ENCODE measurements around the gene KCNN2. TPM values are rescaled to one million over a fixed set of nuclear protein-coding genes. Genes with fewer than 3 reads are reported as not detected.

The KCNN2 gene
- total RNA-seq, 4 donors from 2014 or later, result 0.27 to 0.34 TPM; not detected in 2

DNA sequence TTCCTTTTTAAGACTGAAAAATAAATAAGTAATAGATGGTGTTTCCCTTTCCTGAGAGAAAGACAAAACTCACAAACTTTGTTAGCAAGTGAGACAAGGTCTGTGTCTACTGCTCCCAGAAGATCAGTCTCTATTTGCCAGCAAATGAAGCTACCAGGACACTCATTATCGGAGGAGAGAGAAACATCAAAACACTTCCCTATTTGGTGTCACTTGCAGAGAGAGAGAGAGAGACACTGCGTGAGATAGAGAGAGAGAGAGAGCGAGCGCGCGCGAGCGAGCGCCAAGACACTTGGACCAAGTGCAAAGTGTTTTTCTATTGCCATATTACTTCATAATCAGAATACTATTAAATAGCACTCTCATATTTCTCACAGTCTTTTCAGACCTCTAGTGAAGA lies 142.7 kb downstream of the KCNN2 start:
- 77 to 84% methylated on average over 9 of the region's 9 CpGs for WGBS, 2 donors
- Histone ChIP-seq H3K27ac (no peak overlapping the region), H3K4me1 (no peaks in the 10 kb centered on the region), H3K36me3 (no peaks in the 10 kb centered on the region), H3K4me3 (replicated peaks in 1 of 3) (no peak overlapping the region), H3K9me3 (no peaks in the 10 kb centered on the region), H3K27me3 (no peaks in the 10 kb centered on the region)
- intact Hi-C loops (cut with DNase I), result no loop called here
- DNase-seq, result no peak
- no peak for TF ChIP-seq POLR2A (IDR thresholded peaks at IDR 0.05)
- TF ChIP-seq, protein P1, sequence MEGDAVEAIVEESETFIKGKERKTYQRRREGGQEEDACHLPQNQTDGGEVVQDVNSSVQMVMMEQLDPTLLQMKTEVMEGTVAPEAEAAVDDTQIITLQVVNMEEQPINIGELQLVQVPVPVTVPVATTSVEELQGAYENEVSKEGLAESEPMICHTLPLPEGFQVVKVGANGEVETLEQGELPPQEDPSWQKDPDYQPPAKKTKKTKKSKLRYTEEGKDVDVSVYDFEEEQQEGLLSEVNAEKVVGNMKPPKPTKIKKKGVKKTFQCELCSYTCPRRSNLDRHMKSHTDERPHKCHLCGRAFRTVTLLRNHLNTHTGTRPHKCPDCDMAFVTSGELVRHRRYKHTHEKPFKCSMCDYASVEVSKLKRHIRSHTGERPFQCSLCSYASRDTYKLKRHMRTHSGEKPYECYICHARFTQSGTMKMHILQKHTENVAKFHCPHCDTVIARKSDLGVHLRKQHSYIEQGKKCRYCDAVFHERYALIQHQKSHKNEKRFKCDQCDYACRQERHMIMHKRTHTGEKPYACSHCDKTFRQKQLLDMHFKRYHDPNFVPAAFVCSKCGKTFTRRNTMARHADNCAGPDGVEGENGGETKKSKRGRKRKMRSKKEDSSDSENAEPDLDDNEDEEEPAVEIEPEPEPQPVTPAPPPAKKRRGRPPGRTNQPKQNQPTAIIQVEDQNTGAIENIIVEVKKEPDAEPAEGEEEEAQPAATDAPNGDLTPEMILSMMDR (IDR thresholded peaks at IDR 0.05), result no peak

GRCh38 chr5:114524221-114524620 lies 162.4 kb downstream of the KCNN2 start:
- TF ChIP-seq POLR2A (IDR thresholded peaks at IDR 0.05), result no peak
- TF ChIP-seq, protein P1 (IDR thresholded peaks at IDR 0.05), result no peak
- Histone ChIP-seq H3K4me1 (no peaks in the 10 kb centered on the region), H3K4me3 (replicated peaks in 1 of 3) (no peak overlapping the region), H3K36me3 (no peaks in the 10 kb centered on the region), H3K27me3 (no peaks in the 10 kb centered on the region), H3K9me3 (no peaks in the 10 kb centered on the region), H3K27ac (no peak overlapping the region)
- intact Hi-C loops (cut with DNase I), result no loop called here
- DNase-seq, result no peak
- 84 to 85% methylated on average over 1 of the region's 1 CpG for WGBS, 2 donors

DNA sequence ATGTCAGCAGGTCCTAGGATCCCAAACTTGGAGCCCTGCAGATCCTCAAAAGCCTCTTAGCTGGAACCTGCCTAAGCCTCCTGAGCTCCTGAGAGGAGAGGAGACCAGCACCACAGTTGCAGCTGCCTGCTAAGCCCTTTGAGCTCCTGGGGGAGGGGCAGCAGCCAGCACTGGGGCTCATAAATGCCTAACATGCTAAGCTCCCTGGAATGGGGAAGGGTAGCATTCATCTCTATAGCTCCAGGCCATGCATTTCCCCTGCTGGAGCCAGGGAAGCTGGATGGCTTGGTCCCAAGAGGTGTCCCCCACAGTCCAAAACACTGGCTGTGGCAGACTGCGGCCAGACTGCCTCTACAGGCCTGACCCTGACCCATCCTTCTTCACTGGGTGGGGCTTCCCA lies 182.7 kb downstream of the KCNN2 start:
- WGBS, 2 donors, result 78% methylated on average over 1 of the region's 1 CpG; no CpG with 5 or more reads in 1 of the 2 donors
- no peak overlapping the region for H3K27ac ChIP-seq
- no peaks in the 10 kb centered on the region for H3K27me3 ChIP-seq
- H3K4me3 ChIP-seq (replicated peaks in 1 of 3), result no peak overlapping the region
- no peaks in the 10 kb centered on the region for H3K36me3 ChIP-seq
- no peaks in the 10 kb centered on the region for H3K4me1 ChIP-seq
- no peak for DNase-seq
- intact Hi-C loops (cut with DNase I), result no loop called here
- no peaks in the 10 kb centered on the region for H3K9me3 ChIP-seq
- TF ChIP-seq, protein P1 (IDR thresholded peaks at IDR 0.05), result no peak
- TF ChIP-seq POLR2A (IDR thresholded peaks at IDR 0.05), result no peak
